Measurements from ENCODE around the gene CAMK2A. TPM values are rescaled to one million over a fixed set of nuclear protein-coding genes. Genes with fewer than 3 reads are reported as not detected.

The CAMK2A gene
- polyA plus RNA-seq, 3 donors = 5.4 to 6.4 (median 6.0) TPM

DNA sequence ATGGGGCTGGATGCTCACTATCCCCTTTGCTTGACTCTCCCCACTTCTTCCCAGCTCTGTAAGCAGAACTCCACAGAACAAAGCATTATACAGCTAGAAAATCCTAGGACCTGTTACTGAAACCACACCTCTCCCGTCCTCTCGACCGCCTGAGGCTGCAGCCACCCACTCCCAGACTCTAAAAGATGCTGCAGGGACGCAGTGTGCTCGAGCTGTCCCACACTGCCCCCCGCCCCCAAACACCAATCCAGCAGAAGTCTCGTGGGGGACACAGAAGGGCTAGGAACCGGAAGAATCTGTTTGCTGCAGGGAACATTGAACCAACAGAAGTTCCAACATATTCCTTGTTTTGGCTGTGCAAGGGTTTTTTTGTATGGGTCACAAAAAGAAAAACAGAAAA, 7.6 kb downstream of the CAMK2A start:
- no peak for DNase-seq

DNA sequence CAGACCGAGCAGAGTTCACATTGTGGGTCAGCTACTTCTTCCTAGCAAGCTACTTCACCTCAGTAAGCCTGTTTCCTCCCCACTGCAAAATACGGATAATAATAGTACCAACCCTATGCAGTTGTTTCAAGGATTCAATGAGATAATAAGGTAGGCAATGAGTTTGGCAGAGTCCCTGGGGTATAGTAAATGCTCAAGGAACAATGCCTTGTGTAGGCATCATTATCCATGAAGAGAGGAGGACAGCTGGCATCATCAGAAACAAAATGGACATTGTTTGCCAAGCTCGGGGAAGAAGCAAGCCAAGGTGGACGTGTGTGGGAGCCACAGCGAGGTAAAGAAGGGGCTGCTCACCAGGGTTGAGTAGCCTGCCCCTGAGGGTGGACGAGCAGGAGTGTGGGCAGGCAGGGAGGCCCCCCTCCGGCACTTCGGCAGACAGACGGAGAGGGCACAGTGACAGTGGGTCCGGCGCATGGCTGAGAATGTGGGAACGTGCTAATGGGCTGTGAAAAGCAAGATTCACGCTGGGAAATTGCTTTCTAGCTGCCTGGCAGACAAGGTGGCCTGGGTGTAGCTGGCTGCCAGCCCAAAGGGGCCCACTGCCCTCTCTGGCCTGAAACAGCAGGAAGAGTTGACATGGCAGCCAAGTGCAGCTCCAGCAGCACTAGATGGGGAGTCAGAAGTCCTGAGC, 10.1 kb downstream of the CAMK2A start:
- DNase-seq = no peak

DNA sequence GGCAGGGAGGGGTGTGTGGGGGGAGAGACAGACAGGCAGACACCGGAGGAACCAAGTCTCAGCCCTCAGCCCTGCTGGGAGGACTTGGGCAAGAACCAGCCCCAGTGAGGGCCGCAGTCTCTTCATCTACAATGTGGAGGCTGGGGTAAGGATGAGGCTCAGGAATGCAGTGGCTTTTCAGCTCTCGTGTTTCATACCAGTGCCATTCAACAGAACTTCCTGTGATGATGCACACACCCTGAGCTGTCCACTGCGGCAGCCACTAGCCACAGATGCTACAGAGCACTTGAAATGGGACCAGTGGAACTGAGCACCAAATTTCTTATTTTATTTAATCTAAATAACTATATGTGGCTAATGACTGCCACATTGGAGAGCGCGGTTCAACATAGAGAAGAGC, 10.7 kb downstream of the CAMK2A start:
- DNase-seq = no peak

DNA sequence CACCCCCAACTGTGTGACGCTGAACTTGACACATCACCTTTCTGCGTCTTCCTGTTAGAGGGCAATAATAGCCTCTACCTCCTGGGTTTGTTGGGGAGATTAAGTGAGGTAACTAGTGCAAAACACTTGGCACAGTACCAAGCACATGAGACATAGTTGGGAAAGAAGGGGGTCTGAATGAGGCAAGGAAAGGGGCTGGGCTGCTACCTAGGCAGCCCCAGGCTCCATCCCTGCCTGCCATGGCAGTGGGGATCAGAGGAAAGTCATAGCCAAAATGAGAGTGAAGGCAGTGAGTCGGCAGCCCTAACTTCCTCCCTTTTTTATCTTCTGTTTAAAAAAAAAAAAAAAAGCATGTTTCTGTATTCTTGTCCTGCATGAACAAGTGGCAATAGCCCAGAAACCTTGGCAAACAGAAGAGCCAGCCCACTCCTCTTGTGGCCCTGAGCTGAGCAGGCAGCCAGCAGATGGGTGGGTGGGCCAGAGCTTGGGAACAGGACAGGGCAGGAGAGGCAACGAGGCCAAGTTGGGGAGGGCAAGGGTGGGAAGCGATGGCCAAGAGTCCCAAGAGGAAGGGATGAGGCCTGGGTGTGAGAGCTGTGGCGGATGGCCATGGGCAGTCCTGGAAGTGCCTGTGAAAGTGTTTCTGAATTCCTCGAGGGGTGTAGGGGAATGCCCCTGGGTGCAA, 11.4 kb downstream of the CAMK2A start:
- DNase-seq = no peak

DNA sequence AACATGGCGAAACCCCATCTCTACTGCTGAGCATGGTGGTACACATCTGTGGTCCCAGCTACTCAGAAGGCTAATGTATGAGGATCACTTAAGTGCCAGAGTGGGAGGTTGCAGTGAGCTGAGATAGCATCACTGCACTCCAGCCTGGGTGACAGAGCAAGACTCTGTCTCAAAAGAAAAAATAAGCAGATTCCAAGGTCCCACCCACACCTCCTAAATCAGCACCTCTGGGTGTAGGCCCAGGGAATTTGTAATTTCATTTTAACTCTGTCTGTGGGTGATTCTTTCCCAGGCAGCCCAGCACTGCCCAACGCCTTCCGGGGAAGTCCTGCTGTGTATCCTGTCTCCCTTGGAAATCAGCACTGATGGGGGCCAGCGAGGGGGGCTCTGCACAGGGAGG, 12.5 kb downstream of the CAMK2A start:
- DNase-seq = no peak

DNA sequence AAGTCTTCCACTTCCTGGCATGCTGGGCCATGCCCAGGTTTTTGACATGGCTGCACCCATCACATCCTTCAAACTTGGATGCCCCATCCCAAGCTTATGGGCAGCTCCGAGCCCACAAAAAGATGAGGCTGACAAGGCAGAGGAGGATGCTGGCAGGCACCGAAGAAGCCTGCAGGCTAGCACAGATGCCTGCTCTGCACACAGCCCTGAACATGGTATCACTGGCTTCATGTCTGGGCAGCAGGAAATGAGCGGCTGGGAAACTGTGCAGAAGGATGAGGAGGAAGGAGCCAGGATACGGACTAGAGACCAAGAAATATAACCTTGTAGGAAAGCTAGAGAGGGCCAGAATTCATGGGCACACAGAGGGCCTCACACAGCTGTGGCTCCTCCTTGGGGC, 14.8 kb downstream of the CAMK2A start:
- DNase-seq = no peak

DNA sequence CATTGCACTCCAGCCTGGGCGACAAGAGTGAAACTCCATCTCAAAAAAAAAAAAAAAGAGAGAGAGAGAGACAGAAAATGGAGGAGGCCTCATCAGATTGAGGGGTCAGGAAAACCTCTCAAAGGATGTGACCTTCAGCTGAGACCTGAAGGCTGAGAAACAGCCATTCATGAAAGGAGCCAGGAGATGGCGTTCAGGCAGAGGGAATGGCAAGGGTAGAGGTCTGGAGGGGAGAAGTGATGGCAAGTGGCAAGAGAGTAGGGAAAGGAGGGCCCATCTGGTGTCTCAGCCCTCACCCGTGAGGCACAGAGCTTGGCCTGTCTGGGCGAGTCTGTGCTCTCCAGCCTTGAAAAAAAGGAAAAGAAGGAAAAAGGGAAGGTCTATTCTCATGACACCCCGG, 17.0 kb downstream of the CAMK2A start:
- DNase-seq = no peak

DNA sequence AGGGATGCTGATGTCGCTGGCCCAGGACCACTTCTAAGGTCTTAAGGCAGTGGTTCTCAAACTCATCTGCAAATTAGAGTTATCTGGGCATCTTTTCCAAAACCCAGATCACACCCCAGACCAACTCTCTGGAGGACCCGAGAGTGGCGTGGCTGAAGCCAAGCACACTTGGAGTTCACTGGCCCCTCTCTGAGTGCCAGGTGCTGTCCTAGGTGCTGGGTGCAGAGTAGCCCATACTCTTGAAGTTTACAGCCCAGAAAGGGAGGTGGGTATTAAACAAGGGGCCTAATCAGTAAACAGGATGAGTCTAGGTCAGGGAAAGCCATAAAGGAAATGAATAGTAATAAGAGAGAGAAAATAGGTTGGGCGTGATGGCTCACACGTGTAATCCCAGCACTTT, 17.6 kb downstream of the CAMK2A start:
- no peak for DNase-seq

DNA sequence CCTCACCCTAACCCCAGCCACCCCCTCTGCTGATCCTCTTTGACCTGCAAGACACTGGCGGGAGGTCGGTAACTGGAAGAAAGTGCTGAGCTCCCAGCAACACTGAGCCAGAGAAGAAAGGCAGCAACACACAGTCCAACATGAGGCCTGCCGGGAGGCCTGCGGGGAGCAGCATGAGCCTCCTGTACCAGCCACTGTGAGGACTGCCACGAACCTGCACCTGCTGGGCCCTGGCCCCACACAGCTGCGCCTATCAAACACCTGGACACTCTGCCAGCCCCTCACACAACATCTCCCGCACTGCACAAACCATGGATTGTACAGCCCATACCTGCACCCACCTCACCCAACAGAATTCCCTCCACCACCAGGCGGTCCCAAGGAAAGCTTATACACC, 18.3 kb downstream of the CAMK2A start:
- no peak for DNase-seq

DNA sequence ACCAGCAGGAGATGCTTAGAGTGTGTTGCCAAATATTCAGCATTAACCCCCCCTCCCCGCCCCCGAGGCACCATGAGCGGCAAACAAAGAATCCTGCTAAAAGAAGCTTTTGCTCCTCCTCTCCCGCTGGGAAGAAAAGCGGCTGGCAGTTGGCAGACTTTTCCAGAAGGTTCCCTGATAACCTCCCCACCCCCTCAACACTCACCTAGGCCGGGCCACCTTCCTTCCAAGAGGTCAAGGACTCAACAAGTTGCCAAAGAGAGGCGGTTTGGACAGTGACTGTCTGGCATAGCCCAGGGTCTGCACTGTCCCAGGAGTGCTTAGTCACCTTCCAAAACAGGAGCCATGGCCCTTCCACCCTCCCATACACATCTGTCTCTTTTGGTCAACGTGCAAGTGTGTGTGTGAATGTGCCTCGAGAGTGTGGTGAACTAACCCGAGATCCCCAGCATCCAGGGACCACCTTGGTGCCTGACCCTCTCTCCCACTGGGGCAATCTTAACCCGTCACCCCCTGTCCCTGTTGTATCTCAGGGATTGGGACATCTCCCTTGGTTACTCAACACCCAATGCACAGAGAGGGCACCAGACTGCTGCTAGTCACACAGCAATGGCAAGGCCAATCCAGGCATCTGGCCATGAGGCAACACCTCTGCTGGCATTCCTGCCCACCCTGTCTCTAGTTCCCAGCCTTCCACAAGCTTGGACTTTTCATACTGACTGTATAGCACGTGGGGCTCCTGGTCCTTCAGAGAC, 18.9 kb downstream of the CAMK2A start:
- no peak for DNase-seq

DNA sequence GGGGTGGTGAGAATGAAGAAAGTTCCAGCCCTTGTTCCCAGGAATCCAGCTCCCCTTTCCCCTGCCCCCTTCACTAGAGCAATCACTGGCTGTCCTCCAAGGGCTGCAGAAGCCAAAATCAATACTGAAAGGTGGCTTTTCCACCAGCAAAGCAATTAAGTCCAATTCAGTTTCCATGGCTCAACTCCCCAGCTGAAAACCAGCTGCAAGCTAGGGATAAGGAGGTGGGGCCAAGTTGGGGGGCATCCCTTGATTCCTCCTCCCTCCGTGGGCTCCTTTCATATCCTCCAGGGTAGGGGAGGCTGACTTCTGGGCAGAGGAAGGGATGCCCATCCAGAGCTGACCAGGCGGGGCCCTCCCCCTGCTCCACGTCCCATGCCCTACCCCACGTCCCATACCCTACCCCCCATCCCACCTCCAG, 22.7 kb downstream of the CAMK2A start:
- no peak for DNase-seq

DNA sequence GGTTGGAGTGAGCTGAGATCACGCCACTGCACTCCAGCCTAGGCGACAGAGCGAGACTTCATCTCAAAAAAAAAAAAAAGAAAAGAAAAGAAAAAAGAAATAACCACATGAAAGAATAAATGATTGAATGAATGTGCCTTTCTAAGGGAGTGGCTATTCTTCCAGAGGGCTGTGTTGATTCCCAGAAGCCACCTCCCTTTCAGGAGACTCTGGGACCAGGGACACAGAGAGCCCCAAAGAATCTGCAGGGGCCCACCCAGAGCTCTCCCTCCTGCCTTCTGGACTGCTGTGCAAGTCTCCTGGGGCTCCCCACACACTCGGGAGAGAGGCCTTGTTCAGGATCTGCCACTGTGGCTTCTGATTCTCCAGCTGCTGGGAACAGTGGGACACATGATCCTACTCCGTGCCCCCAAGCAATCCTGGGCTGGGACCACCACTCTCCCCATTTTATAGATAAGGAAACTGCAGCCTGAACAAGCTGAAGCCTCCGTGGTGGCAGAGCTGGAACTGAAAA, 23.6 kb downstream of the CAMK2A start:
- DNase-seq = no peak

DNA sequence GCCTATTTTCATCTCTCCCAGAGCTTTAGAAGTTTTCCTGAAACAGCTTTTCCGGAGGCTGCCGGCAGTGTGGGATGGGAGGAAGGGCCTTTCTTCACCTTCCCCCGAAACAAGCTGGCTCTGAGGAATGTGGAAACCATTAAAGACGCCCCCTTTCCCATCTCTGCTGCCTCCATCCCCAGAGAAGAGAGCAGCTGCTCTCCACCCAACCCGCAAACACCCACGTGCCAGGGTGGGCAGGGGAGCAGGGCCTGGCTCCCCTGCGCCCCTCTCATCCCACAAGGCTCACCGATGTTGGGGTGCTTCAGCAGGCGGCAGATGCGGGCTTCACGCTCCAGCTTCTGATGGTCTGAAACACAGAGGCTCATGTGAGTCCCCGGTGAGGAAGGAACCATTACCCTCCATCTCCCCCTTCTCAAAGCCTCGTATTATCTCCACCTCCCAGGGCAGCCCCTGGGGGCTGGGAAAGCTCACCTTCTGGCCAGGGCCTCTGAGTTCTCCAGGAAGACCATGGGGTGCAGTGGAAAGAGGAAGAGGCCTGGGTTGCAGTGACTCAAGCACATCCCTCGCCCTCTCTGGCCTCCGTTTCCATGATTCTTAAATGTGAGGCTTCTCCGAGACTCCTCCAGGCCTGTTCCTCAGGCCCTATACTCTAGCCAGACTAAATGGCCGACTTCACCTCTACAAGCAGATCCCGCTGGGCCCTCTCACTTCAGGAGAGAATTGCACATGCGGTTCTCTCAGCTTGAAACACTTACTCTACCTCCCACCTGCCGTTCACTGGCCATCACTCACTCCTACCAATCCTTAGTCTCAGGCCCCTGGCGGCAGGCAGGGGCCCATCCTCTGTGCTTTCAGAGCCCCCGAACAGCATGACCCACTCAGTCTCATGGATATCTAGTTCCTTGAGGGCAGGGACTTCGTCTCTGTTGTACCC, 24.6 kb downstream of the CAMK2A start:
- no peak for DNase-seq

DNA sequence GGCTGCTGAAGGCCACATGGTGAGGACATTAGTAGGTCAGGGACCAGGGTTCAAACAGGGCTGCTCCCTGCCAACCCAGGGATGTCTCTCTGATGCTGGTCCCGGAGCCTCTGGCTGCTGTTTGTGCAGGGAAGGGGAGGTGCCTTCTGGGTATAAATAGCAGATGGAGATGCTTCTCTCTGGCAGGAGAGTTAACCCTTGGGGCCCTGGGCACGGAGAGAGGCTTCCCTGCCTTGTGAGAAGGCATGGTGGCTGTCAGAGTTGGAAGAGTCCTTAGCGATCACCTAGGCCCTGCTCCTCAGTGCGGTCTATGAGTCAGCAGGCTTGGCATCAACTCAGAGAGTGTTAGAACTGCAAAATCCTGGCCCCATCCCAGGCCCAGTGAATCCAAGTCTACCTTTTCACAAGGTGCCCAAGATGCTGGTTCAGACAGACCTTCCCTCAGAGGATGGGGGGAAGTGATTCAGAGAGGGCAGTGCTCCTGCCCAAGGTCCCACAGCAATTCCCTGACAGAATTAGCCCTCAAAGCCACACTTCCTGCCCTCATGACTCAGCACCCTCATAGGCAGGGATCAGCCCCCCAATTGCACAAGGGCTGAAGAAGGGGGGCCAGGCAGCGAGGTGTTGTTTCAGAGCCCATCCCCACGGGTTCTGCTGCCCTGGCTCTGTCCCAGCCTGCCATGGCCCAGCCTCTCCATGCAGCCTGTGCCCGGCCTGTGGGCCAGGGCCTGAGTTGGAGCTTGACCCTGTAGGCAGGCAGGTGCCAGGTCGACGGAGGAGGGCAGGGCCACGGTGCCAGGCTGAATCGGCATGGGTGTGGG, 25.6 kb downstream of the CAMK2A start:
- DNase-seq = no peak

DNA sequence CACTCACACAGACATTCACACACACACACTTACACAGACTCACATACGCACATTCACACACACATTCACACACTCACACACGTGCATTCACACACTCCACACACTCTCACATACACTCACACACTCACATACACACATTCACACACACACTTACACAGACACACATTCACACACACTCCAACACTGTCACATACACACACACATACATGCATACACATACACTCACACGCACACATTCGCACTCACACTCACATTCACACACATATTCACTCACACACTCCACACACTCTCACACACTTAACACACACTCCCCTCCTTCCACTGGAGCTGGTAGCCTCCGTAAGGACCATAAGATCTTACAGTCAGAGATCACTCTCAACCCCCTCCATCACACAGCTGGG, 26.2 kb downstream of the CAMK2A start:
- DNase-seq = no peak

DNA sequence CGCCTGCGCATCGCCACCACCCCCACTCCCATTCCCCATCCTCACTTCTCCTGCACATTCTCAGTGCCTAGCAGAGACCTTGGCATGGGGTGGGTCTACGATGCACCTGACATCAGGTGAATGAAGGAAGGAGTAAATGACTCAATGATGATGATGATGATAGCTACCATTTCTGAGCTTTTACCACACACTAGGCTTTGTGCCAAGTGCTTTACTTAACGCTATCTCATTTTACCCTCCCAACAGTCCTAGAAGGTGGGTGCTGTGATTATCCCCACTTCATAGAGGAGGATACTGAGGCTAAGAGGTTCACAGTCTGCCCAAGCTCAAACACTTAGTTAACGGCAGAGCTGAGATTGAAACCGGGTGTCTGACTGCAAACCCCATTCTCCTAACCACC, 27.1 kb downstream of the CAMK2A start:
- no peak for DNase-seq

DNA sequence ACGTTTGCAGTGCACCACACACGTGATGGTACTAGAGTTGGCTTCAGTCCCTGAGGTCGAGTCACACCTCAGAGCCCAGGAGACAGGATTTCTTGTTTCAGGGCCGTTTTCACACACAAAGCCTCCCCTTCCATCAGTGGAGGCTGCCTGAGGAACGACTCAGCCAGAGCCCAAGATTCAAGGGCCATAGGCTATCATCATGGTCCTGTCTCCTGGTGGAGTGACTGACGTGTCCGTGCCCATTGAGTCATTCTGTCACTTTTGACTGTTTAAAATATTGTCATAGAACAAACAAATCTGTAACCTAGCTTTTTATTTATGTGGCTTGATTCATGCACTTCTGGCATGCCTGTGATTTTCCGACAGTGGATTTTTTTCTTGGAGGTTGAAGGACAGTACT, 28.3 kb downstream of the CAMK2A start:
- DNase-seq = no peak

DNA sequence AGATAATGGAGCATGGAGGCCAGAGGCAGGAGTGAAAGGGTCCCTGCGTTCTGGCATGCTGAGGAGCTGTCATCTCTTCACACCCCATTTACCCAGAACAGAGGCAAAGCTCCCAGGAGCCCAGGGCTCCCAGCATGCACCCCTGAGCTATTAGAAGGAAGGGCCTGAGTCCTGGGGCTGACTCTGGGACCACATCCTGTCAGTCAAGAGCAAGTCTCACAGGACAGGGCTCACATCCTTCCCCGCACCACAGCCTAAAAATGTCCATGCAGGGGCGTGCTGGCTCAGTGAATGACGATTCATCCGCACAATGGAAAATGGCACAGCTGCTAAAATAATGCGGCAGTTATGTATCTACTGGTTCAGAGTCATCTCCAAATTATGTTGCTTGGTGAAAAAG, 31.4 kb downstream of the CAMK2A start:
- DNase-seq = no peak

DNA sequence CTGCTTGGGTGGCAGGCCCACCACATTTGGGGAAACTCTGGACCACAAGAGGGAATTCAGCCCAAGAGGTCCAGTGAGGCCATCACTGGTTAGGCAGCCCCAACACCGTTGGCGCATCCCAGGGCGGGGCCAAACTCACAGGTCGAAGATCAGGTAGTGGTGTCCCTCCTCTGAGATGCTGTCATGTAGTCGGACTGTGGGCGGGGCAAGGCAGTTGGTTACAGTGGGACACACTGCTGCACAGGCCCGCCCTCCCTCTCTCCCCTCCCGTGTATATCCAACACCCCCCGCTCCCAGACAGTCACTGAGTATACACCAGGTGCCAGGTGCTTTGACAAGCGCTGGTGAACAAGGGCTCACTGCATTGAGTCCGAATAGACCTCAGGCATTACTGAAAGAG, 32.1 kb downstream of the CAMK2A start:
- DNase-seq = no peak

DNA sequence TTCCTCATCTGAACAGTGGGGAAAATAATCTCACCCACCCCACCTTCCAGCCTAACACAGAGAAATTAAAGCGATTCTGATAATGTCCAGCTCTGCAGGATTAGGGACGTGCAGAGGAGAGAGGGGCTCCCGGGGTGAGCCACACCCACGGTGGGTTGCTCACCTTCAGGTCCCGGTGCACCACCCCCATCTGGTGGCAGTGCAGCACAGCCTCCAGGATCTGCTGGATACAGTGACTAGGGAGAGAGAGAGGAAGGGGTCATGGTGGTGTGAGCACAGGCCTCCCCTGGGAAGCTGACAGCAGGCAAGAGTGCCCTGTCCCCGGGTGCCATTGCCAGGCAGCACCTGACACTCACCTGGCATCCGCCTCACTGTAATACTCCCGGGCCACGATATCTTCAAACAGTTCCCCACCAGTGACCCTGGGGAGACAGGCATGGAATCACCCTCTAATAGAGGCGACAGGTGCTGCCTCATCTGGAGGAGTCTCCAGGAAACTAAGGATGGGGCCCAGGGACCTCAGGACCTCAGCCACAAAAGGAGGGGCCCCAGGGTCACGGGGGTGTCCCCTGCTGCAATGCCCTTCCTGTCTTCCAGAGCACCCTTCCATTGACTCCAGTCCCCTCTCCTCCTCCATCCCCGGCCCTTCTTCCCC, 33.0 kb downstream of the CAMK2A start:
- no peak for DNase-seq
